Breast epithelium (tissue), 4 donors: Measurements from ENCODE around the gene ETS1. TPM values are rescaled to one million over a fixed set of nuclear protein-coding genes. Genes with fewer than 3 reads are reported as not detected.
A peak's percentile ranks its signal among the peaks of the same experiment; 100 is the strongest.

Experiments
- DNase-seq, 2 donors: peaks; one replicate each; pipeline ENCODE4 v3.0.0-alpha.2; 2019; ENCODE audit warnings: low spot score in 2 of 2
- H3K27ac ChIP-seq, 2 donors: fragments of 200-600 bp; sonication (generic) in 1 of 2; one replicate each; pipeline ENCODE4 v1.5.1; 2016 to 2019; ENCODE audit warnings: mild to moderate bottlenecking in 1 of 2
- H3K27me3 ChIP-seq, 2 donors: fragments of 200-600 bp; sonication (generic) in 1 of 2; one replicate each; pipeline versions ENCODE4 v1.5.1 to v1.6.0; 2017 to 2019; ENCODE audit warnings: control low read depth in 1 of 2, mild to moderate bottlenecking in 1 of 2
- H3K36me3 ChIP-seq: fragments of 200-600 bp; one replicate; pipeline ENCODE4 v1.5.1; 2019
- H3K4me1 ChIP-seq, 2 donors: fragments of 200-600 bp; sonication (generic); one replicate each; pipeline ENCODE4 v1.5.1; 2016 to 2019; ENCODE audit warnings: control low read depth in 1 of 2
- H3K4me3 ChIP-seq, 3 donors: fragments of 200-600 bp; sonication (generic); 1 replicate in 2 of 3; 2 replicates in 1 of 3; pipeline ENCODE4 v1.5.1; 2016 to 2019; ENCODE audit warnings: mild to moderate bottlenecking in 3 of 3, moderate library complexity in 2 of 3
- H3K9me3 ChIP-seq, 2 donors: fragments of 200-600 bp; sonication (generic) in 1 of 2; one replicate each; pipeline ENCODE4 v1.5.1; 2016 to 2019; ENCODE audit warnings: control low read depth in 1 of 2
- POLR2A ChIP-seq: fragments of 450-650 bp; IDR thresholded peaks from one replicate; pipeline ENCODE4 v1.6.1; 2016; ENCODE audit warnings: antibody characterized with exemption, mild to moderate bottlenecking, moderate library complexity
- POLR2AphosphoS5 ChIP-seq, 3 donors: sonication (generic); formaldehyde crosslinking; IDR thresholded peaks; one replicate each; pipeline ENCODE4 v1.6.1; 2017; ENCODE audit warnings: antibody characterized with exemption in 3 of 3
- intact Hi-C: fragments of 100-400 bp; cut with DNase I; formaldehyde crosslinking; loops from one replicate; pipeline ENCODE4 v1.15.1; 2023; ENCODE audit warnings: low total_unique reads
- total RNA-seq, 3 donors: library from RNA; depleted of rRNA; stranded (reverse); fragments of >200 nt; gene quantifications; one replicate each; pipeline ENCODE4 v1.1.0, GENCODE V29; 2016
- TF ChIP-seq, protein P1 (sequence below), 3 donors: fragments of 450-650 bp; IDR thresholded peaks; one replicate each; pipeline ENCODE4 v1.5.1; 2016 to 2017; ENCODE audit warnings: antibody characterized with exemption in 3 of 3, mild to moderate bottlenecking in 3 of 3, moderate library complexity in 3 of 3

ETS1 gene
- total RNA-seq, 3 donors from 2014 or later = 65.6 to 92.1 (median 73.2) TPM

GRCh38 chr11:128457874-128458273, 129.5 kb downstream of the ETS1 start:
- H3K9me3 ChIP-seq = no peaks in the 10 kb centered on the region
- H3K27ac ChIP-seq = peak overlapping the region; percentile 64 to 80
- no peaks in the 10 kb centered on the region for H3K27me3 ChIP-seq
- intact Hi-C loops = no loop called here
- TF ChIP-seq, protein P1, sequence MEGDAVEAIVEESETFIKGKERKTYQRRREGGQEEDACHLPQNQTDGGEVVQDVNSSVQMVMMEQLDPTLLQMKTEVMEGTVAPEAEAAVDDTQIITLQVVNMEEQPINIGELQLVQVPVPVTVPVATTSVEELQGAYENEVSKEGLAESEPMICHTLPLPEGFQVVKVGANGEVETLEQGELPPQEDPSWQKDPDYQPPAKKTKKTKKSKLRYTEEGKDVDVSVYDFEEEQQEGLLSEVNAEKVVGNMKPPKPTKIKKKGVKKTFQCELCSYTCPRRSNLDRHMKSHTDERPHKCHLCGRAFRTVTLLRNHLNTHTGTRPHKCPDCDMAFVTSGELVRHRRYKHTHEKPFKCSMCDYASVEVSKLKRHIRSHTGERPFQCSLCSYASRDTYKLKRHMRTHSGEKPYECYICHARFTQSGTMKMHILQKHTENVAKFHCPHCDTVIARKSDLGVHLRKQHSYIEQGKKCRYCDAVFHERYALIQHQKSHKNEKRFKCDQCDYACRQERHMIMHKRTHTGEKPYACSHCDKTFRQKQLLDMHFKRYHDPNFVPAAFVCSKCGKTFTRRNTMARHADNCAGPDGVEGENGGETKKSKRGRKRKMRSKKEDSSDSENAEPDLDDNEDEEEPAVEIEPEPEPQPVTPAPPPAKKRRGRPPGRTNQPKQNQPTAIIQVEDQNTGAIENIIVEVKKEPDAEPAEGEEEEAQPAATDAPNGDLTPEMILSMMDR (IDR thresholded peaks at IDR 0.05) = no peak
- TF ChIP-seq POLR2AphosphoS5 (IDR thresholded peaks at IDR 0.05) (no peak), POLR2A (no peak)
- H3K4me3 ChIP-seq = no peak overlapping the region
- H3K4me1 ChIP-seq = peaks cover 0 to 5% of the 10 kb centered on the region in 2 donors
- no peaks in the 10 kb centered on the region for H3K36me3 ChIP-seq
- DNase-seq = no peak

DNA sequence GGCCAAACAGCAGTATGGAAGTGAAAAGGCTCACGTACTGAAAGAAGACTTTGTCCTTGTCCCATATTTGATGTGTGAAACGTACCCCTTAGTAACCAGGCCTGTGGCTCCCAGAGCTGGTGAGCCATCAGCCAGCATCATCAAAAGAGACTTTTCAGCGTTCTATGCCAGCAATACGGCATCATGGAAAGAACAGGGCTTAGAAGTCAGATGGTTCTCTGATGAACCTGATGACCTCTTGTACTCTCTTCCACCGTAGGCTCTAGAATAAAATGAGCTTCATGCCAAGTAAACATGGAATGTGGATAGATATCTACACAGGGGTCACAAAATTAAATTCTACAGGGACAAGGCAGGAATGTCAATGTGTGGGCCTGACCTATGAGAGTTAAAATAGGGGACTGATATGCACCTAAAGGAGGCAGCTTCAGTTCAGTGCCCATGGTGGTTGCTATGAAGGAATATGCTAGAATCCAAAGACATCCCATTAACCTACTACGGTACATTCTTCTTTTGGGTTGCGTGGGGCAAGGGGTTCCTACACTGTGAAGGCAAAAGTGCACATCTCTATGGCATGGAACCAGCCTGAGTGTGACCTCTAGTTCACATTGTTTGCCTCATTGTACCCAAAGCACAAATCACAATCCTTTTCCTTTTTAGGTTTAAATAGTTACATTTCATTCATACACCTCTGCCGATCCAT, 130.6 kb downstream of the ETS1 start:
- no peak for DNase-seq
- Histone ChIP-seq H3K27ac (peak overlapping the region; percentile 64 to 80), H3K9me3 (no peaks in the 10 kb centered on the region), H3K4me1 (peaks cover 7 to 13% of the 10 kb centered on the region in 2 donors), H3K36me3 (no peaks in the 10 kb centered on the region), H3K27me3 (no peaks in the 10 kb centered on the region), H3K4me3 (no peak overlapping the region)
- intact Hi-C loops = no loop called here
- TF ChIP-seq POLR2A (no peak), POLR2AphosphoS5 (IDR thresholded peaks at IDR 0.05) (peak in 1 of 3 donors; percentile 23)
- TF ChIP-seq, protein P1 (IDR thresholded peaks at IDR 0.05) = no peak

- Histone ChIP-seq H3K9me3 (no peaks in the 10 kb centered on the region), H3K4me1 (peaks cover 7 to 13% of the 10 kb centered on the region in 2 donors), H3K27me3 (no peaks in the 10 kb centered on the region), H3K4me3 (no peak overlapping the region), H3K36me3 (no peaks in the 10 kb centered on the region), H3K27ac (peak overlapping the region; percentile 64 to 80)
- TF ChIP-seq POLR2A (no peak), POLR2AphosphoS5 (IDR thresholded peaks at IDR 0.05) (peak in 1 of 3 donors; percentile 52)
- TF ChIP-seq, protein P1 (IDR thresholded peaks at IDR 0.05) = no peak
- intact Hi-C loops = no loop called here
- DNase-seq = no peak
Observed at GRCh38 chr11:128455766-128456165, 131.6 kb downstream of the ETS1 start.

DNA sequence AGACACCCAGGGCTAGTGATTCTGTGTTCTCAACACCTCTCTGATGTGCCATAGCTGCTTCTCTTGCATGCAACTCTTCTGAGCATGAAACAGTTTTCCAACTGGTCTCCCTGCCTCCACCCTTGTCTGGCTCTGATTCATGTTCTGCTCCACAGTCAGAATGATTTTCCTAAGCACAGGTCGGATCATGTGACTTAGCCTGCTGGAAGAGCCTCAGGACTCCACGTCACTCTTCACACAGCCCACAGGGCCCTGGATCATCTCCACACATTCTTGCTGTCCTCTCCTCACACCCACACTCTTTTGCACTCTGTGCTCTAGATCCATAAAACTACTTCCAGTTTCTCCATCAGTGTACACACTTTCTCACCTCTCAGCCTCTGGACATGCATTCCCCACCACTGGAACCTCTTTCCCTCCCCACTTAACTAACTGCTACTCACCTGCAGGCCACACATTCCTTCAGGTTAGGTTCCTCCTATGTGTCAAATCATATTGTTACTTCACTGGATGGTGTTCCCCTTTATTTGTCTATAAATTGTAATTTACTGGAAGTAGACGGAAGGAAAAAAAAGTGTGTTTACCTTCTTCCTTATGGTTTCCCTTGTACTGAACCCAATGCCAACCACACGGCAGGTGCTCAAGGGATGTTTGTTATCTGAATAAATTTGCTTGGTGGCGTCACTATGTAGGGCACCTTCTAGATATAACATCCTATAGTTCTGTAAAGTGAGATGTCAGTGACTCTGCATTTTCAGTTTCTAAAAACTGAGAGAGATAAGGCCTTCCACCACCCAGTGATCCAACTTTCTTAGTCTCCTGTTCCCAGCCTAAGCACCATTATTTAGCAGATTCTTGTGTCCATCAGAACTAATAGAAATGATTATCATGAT, 133.7 kb downstream of the ETS1 start:
- H3K9me3 ChIP-seq = no peaks in the 10 kb centered on the region
- H3K4me3 ChIP-seq = no peak overlapping the region
- peaks cover 7 to 13% of the 10 kb centered on the region in 2 donors for H3K4me1 ChIP-seq
- no peaks in the 10 kb centered on the region for H3K36me3 ChIP-seq
- no peaks in the 10 kb centered on the region for H3K27me3 ChIP-seq
- peak overlapping the region; percentile 89 to 92 for H3K27ac ChIP-seq
- peak; percentile 58 to 86 for DNase-seq
- intact Hi-C loops = no loop called here
- TF ChIP-seq POLR2A = no peak
- TF ChIP-seq POLR2AphosphoS5 (IDR thresholded peaks at IDR 0.05) = peak; percentile 62 to 86 (median 74)

DNA sequence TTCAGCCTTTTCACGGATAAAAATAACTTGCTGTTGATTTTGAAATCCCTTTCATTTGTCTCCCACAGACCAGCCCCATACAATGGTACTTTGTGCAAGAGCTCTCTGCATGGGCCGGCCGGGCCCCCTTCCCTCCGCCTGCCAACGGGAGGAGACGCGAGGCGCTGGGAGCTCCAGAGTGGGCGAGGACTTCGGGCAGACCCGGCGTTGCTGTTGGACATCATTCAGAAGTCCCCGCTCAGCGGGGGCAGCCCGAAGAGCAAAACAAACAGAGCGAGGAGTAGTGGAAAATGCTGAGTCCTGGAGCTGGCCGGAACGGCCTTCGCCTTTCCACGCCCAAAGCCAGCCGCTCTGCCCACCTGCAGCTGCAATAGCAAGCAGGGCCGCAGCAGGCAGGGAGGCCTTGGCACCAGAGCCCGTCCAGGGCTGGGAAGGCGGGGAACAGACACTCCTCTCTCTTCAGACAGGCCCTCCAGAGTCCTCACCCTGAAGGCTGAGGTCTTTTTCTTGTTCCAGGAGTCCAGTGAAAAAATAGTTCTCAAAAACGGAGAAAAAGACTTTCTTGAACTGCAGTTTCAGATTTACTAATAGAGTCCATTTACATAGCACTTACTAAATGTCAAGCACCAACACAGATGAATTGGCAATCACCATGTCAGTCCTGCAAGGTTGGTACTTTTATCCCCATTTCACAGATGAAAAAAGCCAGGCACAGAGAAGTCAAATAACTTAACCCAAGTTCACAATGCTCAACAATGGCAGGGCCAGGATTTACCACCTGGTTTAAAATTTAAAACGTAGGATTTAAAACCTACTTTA, 135.5 kb downstream of the ETS1 start:
- Histone ChIP-seq H3K27ac (peak overlapping the region; percentile 89 to 92), H3K27me3 (no peaks in the 10 kb centered on the region), H3K4me3 (peak overlapping the region; percentile 14 to 59 (median 35)), H3K36me3 (no peaks in the 10 kb centered on the region), H3K4me1 (peaks cover 7 to 13% of the 10 kb centered on the region in 2 donors), H3K9me3 (no peaks in the 10 kb centered on the region)
- peak in 1 of 2 donors; percentile 61 for DNase-seq
- intact Hi-C loops = no loop called here
- TF ChIP-seq POLR2AphosphoS5 (IDR thresholded peaks at IDR 0.05) (peak; percentile 14 to 37 (median 32)), POLR2A (no peak)
- TF ChIP-seq, protein P1 (IDR thresholded peaks at IDR 0.05) = peak in 1 of 3 donors; percentile 19
